ENCODE data around the gene LSAMP.

LSAMP gene

GRCh38 chr3:116001151-116001621, 444.1 kb downstream of the LSAMP start:
- H3K36me3 ChIP-seq (ENCODE audit: low read depth), result no peaks in the 10 kb centered on the region
- peaks cover 37% of the 10 kb centered on the region for H3K4me1 ChIP-seq (ENCODE audit: insufficient read depth, poor library complexity, severe bottlenecking)
- ATAC-seq (ENCODE audit: low read depth), result peak; percentile 34; the same call in 2 of the 3 replicates
- no peaks in the 10 kb centered on the region for H3K27me3 ChIP-seq (ENCODE audit: insufficient read depth, poor library complexity, severe bottlenecking)
- H3K9me3 ChIP-seq (ENCODE audit: severe bottlenecking), result no peaks in the 10 kb centered on the region
- no peak for DNase-seq (ENCODE audit: low spot score)
- TF ChIP-seq CTCF (IDR thresholded peaks at IDR 0.05; ENCODE audit: poor library complexity, severe bottlenecking), result no peak
- H3K4me3 ChIP-seq (ENCODE audit: severe bottlenecking), result no peak overlapping the region
- H3K27ac ChIP-seq (ENCODE audit: poor library complexity, severe bottlenecking), result peak overlapping the region; percentile 79

DNA sequence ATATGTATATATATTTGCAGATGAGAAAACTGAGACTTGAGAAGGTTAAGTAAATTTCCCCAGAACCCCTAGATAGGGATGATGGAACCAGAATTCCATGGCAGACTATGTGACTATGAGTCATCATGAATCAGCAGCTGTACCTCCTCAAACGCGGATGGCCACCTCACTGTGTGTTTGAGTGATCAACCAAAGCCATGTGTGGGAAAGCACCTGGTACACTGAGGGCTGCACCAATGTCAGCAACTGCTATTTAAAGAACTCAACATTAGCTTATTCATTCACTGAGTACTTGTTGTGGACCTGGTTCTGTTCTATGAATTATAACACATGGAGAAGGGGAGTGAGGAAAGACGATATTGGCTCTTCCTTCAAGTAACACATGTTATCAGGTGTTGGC, 445.0 kb downstream of the LSAMP start:
- ATAC-seq (ENCODE audit: low read depth), result peak; percentile 86
- Histone ChIP-seq H3K36me3 (ENCODE audit: low read depth) (no peaks in the 10 kb centered on the region), H3K4me3 (ENCODE audit: severe bottlenecking) (no peak overlapping the region), H3K27ac (ENCODE audit: poor library complexity, severe bottlenecking) (peak overlapping the region; percentile 79), H3K27me3 (ENCODE audit: insufficient read depth, poor library complexity, severe bottlenecking) (no peaks in the 10 kb centered on the region), H3K9me3 (ENCODE audit: severe bottlenecking) (no peaks in the 10 kb centered on the region), H3K4me1 (ENCODE audit: insufficient read depth, poor library complexity, severe bottlenecking) (peaks cover 31% of the 10 kb centered on the region)
- no peak for TF ChIP-seq CTCF (IDR thresholded peaks at IDR 0.05; ENCODE audit: poor library complexity, severe bottlenecking)
- peak; percentile 83 for DNase-seq (ENCODE audit: low spot score)

DNA sequence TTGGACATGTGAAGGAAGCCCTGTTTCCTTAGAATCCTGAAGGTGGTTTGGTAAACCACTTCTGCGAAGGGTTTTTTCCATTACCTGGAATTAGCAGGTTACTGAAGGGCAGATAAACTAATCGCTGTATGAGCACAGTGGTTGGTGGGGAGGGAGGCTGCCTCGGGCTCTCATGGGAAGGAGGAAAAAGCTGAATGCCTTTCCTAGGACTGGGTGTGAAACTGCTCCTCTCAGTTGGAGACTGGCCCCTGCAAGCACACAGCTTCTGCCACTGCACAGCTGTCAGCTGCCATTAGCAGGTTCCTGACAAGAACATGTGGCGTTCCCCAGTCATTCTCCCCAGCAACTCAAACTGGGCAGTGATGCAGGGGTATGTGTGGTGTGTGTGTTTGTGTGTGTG, 445.7 kb downstream of the LSAMP start:
- H3K27ac ChIP-seq (ENCODE audit: poor library complexity, severe bottlenecking), result peak overlapping the region; percentile 79
- ATAC-seq (ENCODE audit: low read depth) (no peak), DNase-seq (ENCODE audit: low spot score) (no peak)
- no peak overlapping the region for H3K4me3 ChIP-seq (ENCODE audit: severe bottlenecking)
- peaks cover 24% of the 10 kb centered on the region for H3K4me1 ChIP-seq (ENCODE audit: insufficient read depth, poor library complexity, severe bottlenecking)
- no peaks in the 10 kb centered on the region for H3K36me3 ChIP-seq (ENCODE audit: low read depth)
- no peaks in the 10 kb centered on the region for H3K9me3 ChIP-seq (ENCODE audit: severe bottlenecking)
- no peak for TF ChIP-seq CTCF (IDR thresholded peaks at IDR 0.05; ENCODE audit: poor library complexity, severe bottlenecking)
- no peaks in the 10 kb centered on the region for H3K27me3 ChIP-seq (ENCODE audit: insufficient read depth, poor library complexity, severe bottlenecking)

GRCh38 chr3:115999001-115999585, 446.2 kb downstream of the LSAMP start:
- DNase-seq (ENCODE audit: low spot score) (no peak), ATAC-seq (ENCODE audit: low read depth) (no peak)
- Histone ChIP-seq H3K9me3 (ENCODE audit: severe bottlenecking) (no peaks in the 10 kb centered on the region), H3K4me3 (ENCODE audit: severe bottlenecking) (no peak overlapping the region), H3K36me3 (ENCODE audit: low read depth) (no peaks in the 10 kb centered on the region), H3K27me3 (ENCODE audit: insufficient read depth, poor library complexity, severe bottlenecking) (no peaks in the 10 kb centered on the region), H3K4me1 (ENCODE audit: insufficient read depth, poor library complexity, severe bottlenecking) (peaks cover 24% of the 10 kb centered on the region), H3K27ac (ENCODE audit: poor library complexity, severe bottlenecking) (peak overlapping the region; percentile 79)
- TF ChIP-seq CTCF (IDR thresholded peaks at IDR 0.05; ENCODE audit: poor library complexity, severe bottlenecking), result no peak

- TF ChIP-seq CTCF (IDR thresholded peaks at IDR 0.05; ENCODE audit: poor library complexity, severe bottlenecking), result no peak
- ATAC-seq (ENCODE audit: low read depth) (no peak), DNase-seq (ENCODE audit: low spot score) (no peak)
- Histone ChIP-seq H3K4me1 (ENCODE audit: insufficient read depth, poor library complexity, severe bottlenecking) (peaks cover 19% of the 10 kb centered on the region), H3K4me3 (ENCODE audit: severe bottlenecking) (no peak overlapping the region), H3K27me3 (ENCODE audit: insufficient read depth, poor library complexity, severe bottlenecking) (no peaks in the 10 kb centered on the region), H3K36me3 (ENCODE audit: low read depth) (no peaks in the 10 kb centered on the region), H3K9me3 (ENCODE audit: severe bottlenecking) (no peaks in the 10 kb centered on the region), H3K27ac (ENCODE audit: poor library complexity, severe bottlenecking) (no peak overlapping the region)
Measured at GRCh38 chr3:115996420-115997108, 448.7 kb downstream of the LSAMP start.

Data from RWPE2 (cell line).